Stimulated activated CD8-positive, alpha-beta memory T cell treated with anti-CD3 and anti-CD28 coated beads, Interleukin-15, amount 100 ng/mL, for 48 hours (primary cell): ENCODE data around the gene IPPK.
A peak's percentile ranks its signal among the peaks of the same experiment; 100 is the strongest.

ENCODE experiments used
- DNase-seq, 2 donors: peaks; one replicate each; pipeline ENCODE4 v3.0.0-alpha.2; 2020; ENCODE audit warnings: low read depth in 2 of 2

Gene IPPK

DNA sequence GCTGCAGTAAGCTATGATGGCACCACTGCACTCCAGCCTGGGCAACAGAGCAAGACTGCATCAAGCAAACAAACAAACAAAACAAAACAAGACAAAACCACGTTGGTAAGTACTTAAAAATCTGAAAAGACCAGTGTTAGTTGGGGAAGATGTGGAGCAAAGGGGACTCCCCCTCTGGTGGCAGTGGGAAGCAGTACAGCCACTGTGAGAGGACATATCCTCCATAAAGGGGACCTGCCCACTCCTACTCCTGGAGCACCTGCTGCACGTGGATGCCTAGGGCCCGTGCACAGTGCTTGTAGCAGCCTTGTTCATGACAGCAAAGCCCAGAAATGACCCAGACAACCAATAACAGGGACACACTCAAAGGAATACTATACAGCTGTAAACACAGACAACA lies 17.0 kb upstream of the IPPK start:
- no peak for DNase-seq

DNA sequence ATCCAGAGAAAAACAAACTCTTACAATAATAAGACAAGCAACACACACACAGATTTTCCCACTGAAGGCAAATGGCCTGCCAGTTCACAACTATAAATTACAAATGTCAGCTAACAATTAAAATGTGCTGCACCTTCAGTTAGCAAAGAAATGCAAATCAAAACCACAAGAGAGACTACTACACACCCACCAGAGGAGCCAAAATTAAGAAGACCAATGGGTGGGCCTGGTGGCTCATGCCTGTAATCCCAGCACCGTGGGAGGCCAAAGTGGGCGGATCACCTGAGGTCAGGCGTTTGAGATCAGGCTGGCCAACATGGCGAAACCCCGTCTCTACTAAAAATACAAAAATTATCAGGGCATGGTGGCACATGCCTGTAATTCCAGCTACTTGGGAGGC lies 15.1 kb upstream of the IPPK start:
- no peak for DNase-seq

DNA sequence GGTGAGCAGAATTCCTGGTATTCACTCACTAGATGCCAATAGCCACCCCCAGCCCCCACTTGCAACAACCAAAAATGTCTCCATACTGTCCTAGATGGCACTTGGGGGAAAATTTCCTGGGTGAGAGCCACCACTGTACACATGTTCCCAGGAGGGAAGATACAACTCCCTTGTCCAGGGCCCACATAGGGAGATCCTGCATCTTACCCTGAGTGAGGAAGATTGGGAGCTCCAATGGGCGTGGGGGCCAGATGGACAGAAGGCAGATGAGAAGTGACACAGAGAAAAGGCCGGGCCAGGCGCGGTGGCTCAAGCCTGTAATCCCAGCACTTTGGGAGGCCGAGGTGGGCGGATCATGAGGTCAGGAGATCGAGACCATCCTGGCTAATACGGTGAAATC lies 12.3 kb upstream of the IPPK start:
- no peak for DNase-seq

DNA sequence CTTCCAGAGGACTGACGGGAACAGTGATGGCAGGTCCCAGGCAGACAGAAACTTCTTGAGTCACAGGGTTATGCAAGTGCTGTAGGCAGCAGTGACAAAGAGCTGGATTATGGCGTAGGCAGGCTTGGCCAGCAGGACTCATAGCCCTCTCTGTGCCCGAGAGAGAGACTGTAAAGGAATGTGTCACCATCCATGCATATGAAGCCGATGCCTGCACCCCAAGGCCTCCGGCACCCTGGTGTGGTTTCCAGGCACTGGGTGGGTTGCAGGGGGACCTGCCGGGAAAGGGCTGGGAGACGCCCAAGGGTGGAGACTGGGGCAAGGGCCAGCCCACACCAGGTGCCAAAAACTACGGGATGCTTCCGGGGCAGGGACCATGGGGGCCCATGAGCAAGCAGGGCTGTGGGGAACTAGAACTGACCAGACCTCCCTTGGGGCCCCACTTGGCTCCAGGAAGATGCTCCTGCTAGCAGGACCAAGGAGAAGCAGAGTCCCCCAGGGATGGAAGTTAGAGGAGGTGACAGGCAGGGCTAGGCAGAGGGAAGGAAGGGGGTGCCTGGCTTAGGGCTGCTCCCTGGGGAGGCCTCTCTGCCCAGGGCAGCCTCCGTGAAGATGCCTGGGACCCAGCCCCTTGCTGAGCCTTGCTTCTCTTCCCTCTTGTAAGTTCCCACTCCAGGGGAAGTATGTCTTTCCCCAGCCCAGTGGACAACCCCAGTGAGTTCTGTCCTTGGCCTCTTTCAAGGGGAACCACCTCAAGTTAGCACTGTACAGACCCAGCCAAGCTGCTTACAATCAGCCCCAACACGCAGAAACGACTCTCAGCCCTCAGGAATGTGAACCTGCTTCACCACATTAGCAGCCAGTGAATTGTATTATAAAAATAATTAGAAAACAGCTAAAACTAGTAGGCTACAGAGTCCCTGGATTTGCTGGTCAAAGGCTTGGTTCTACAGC lies 10.5 kb upstream of the IPPK start:
- DNase-seq, result no peak

DNA sequence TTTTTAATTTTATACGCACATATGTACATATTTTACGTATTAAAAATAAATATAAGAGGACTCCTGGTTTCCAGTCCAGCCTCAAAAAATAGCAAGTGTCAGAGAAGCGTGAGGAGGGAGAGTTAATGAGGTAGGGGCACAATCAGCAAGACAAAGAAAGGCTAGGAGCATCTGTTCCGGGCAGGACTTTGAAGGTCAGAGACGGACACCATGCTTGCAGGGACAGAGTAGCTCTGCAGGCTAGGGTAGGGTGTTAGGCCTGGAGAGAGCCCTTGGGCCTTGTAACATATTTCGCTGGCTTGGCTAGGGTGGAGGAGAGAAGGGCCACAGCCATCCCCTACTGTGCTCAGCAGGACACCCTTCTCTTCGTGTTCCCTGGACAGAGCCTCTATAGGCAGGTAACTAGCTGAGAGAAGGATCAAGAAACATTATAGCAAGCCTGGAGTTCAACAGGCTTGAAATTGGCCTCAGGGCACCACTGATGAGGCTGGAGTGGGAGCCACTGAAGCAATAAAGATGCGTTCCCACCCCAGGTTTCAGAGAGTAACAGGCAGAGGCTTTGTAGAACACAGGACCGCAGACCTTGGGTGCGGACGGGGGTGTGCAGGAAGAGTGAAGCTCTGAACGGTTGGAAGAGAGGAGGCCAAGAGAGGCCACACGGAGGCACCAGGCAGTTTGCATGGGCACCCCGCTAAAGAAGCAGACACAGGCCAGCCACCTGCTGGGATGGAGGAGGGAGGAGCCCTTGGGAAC lies 9.7 kb upstream of the IPPK start:
- DNase-seq, result no peak

DNA sequence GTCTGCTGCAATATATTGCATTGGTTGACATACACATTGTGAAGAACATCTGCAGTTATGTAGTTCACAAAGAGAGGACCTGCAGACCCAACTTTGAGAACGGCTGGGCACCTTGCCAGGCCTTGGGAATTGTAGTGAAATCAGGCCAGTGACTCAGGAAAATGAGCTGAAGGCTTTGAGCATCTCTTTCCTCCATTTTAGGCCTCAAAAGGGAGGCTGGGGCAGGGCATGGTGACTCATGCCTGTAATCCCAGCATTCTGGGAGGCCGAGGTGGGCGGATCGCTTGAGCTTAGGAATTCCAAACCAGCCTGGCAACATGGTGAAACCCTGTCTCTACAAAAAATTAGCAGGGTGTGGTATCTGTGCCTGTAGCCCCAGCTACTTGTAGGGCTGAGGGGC lies 1.4 kb upstream of the IPPK start:
- DNase-seq, result no peak

DNA sequence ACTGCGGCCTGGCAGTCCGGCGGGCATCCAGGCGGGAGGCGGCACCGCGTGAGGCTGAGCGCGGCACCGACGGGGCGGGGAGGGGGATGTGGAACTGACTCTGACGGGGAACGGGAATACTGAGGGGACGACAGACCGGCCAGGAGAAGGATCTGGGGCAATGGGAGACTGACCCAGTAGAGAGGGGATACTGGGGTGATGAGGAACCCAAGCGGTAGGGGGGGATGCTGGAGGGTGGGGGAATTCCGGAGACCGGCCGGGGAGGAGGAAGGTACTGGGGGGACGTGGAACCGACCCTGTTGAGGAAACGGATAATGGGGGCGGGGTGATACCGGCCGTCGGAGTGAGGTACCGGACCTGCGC lies 423 bp downstream of the IPPK start:
- DNase-seq, result peak in 1 of 2 donors; percentile 17

DNA sequence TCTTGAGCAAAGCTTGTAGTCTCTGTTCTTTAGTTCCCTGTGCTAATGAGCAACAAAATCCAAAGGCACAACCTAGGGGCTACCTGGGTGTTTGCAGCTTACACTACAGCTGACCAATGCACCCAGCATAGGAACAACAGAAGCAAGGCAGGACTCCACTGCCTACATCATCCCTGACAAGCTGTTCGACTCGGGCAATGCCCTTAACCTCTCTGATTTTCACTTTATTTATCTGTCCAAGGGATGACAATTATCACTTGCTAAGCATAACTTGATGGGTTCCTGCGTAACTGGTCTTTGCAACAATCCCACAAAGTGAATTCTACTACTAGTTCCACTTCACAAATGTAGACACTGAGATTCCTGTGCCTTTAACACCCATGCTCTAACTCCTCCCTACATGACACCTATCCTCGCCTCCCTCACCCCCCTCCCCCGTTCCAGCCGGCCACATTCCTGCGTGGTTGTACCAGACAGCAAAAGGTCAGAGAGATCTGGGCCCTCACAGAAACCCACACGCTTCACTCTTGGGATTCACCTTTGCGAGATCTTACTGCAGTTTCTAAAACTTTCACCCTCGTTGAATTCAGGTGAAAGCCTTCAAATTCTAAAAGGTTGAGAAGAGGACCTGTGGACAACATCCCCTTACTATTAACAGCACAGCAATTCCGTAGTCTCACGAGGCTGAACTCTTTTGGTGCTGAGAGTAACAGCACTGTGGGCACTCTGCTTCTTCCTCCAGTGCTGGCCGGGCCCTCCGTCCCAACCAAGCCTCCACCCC lies 995 bp downstream of the IPPK start:
- peak; percentile 41 to 43 for DNase-seq

DNA sequence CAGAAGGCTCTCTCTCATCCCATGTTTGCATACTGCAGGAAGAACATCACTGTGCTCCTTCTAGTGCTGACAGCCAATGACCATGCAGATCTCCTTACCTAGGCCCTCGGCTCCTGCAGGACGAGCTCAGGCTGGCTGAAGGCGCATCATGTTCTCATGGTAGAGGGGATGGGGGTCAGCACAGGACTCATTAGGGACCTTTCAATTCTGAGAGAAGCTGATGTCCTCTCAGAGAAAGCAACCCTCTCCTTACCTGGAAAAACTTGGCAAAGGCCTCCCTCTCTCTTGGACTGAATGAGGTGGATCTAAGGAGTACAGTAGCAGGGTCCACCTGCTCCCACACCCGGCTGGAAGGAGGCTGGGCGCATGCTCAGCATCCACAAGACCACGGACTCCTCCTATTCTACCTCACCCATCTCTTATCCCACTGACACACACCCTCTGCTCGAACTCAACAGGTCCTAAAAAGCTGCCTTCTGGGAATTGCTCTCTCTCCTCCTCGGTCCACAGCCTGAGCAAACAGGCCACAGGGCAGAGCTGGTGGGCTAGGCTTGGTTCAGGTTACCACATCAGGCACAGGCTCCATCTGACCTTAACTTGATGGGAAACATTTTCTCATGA lies 2.9 kb downstream of the IPPK start:
- DNase-seq, result no peak

DNA sequence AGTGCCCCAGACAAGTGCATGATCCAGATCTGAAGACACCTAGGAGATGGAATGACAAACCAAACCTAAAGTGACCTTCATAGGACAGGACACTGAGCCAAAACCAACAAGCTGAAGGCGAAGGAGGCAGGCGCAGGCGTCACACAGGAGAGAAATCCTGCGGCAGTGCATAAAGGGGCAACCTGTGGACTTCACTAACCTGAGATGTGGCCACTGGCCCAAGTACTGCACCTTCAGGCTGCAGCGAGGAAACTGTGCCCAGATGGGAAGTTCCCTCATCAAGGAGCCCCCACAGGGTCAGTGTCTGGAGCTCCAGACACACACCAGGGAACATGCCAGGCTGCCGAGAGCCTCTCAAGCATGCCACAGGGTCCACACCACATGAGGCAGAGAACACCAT lies 3.7 kb downstream of the IPPK start:
- DNase-seq, result no peak

DNA sequence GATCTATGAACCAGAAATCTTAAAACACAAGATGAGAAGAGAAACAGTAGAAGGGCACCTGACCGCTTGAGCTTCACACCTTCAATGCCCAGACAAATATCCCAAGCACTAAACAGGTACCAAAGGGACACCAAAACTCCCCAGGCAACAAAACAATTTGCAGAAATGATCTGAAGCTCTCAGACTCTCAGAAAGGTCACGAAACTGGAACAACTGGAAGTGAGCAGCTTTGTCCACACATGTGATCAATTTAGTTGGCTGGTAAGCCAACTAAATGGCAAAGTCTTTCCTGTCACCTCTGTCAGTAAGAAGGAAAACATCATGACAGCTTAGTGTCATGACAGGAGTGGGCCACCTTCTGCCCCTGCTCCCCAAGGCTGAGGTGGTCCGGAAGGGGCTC lies 4.1 kb downstream of the IPPK start:
- DNase-seq, result no peak

DNA sequence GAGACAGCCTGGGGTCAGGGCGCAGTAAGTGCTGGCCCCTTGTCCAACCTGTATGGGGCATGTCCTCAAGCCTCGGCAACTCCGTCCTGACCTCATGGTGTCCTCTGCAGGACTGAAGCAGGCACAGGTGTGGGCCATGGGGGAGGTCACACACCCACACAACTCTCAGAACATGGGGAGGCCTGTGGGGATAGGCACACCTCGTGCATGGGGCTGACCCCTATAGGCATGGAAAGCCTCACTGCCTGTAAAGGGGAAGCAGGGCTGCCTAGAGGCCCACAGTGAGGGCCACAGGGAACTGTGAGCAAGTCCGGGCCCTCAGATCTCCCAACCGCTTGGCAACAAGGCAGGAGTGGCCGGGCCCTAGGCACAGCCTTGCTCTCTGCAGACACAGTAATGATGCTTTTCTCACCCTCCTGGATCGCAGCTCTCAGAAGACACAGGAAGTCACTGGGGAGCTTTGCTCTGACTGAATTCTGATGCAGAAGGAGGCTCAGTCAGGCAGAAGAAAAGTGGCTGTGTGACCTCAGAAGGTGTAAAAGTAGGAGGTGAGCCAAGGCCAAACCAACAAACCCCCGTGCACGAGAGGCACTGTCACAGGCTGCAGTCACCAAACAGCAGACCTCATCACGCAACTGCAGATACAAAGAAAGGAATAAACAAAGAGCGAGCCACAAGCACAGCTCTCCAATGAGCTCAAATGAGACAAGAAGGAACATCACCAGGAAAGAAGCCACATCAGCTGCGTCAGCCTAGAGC lies 5.4 kb downstream of the IPPK start:
- DNase-seq, result peak in 1 of 2 donors; percentile 23

DNA sequence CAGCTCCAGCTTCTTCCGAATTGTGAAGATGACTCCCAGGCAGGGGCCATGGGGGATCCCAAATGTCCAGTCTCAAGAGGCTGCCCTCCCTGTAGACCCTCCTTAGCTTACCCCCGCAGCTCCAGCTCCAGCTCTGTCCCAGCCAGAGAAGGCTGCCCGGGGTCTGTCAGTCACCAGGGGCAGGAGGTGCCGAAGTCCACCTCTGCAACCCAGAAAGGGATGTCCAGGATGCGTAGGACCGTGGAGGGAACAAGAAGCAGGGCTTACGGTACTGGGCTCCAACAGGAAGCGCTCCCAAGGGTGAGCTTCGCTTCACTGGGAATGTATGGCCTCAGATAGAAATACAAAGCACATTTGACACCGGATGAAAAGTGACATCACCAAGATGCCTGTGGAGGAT lies 6.0 kb downstream of the IPPK start:
- no peak for DNase-seq

DNA sequence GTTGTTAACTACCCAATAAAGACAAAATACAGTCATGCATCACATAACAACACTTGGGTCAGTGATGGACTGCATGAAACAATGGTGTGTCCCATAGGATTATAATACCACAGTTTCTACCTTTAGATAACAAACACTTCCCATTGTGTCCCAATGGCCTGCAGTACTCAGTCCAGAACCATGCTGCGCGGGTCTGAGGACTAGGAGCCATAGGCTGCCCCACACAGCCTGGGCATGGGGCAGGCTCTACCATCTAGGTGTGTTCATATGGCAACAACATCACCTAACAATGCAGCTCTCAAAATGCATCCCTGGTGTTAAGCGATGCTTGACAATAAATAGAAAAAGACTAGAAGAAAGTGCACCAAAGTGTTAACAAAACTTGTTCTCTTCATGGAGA lies 6.8 kb downstream of the IPPK start:
- DNase-seq, result no peak

DNA sequence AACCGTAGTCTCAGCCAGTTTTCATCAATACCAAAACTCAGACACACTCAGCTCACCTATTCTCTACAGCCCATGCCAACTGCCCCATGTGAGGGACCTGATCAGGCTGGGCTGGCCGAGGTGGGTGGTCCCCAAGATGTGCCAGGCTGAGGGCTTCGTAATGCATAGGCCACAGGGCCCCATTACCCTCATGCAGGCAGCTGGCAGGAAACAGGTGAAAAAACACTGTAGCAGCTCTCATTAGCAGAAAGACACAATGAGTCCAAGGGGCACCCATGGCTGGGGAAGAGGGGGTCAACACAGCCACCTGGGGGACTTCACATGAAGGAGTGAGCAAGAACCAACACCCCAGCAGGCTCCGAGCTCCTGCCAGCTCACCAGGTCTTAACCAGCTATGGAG lies 8.2 kb downstream of the IPPK start:
- DNase-seq, result no peak

DNA sequence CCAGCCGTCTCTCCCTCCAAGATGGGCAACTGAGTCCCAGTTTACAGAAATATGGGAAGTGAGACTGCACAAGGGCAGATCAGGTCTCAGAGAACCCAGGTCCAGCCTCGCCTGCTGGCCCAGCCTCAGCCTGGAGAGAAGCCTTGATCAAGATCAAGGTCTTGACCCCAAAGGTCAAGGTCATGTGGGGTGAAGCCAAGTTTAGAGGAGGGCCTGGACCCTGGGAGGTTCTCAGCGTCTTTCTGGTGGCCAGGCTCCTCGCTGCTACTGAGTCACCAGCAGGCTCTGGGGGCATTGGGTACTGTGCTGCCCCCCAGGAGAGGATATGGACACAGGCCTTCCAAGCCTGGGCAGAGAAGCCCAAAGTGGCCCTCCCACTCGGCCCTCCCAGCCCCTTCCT lies 8.8 kb downstream of the IPPK start:
- DNase-seq, result no peak

DNA sequence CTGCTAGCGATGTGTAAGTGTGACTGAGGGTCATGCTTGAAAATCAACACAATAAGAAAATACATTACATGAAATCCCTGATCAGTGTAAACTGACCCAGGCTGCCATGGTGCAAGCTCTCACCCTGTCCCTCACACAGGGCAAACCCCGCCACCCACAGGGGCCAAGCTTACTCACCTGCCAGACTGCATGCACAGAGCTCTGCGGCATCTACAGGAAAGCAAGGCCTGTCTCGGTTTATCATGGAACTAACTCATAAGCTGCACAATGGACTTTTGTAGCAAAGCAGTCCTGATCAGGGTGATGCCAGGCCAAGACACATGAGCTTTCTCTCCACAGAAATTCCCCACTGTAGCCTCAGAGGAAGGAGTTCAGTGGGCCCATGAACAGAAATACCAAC lies 9.7 kb downstream of the IPPK start:
- no peak for DNase-seq

DNA sequence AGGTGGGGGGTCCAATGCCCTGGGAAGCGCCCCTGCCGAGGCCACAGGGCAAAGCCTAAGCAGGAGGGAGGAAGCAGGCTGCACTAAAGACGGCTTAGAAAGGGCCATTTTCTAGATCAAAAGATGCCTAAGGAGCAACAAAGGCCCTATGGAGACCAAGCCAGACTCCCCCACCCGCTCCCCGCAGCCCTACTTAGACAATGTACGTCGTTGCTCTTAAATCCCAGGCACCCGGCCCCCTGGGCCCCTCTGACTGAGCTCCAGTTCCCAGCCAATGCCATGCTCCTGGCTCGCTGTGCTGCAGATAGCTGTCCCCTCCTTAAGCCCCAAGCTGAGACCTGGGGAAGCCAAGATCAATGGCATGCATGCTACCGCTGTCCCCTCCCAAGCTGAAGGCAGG lies 10.3 kb downstream of the IPPK start:
- no peak for DNase-seq

DNA sequence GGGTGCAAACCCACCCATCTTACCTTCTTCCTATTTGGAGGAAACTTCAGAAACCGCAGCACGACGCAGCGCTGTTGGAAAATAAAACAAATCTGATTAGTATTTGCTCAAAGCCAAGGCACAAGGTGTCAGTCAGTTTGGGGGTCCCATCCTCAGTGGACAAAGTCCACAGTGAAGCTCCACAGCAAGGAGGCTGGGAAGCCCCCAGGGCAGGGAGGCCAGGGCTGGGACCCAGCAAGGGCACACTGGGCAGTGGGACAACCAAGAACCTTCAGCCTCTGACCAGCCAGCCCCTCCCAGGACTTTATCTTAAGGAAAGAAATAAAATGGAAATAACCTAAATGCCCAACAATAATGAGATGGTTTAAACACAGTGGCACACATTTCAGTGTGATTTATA lies 11.3 kb downstream of the IPPK start:
- DNase-seq, result no peak

DNA sequence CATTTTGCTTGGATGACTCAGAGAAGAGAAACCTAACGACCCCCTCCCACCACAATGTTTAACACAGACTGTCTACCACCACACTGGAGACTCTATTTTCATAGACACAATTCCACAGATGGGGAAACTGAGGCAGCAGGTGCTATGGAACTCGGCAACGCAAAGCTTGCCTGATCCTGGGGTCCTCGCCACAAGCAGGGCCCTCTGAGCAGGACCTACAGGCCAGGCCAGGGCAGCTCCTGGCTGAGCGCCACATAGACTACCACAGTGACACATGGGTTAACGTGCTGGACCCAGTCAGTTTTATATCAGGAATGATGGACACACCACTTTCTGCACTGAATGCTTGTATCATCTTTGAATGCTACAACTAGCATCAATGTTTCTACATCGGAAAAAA lies 11.8 kb downstream of the IPPK start:
- DNase-seq, result no peak
